Stomach (tissue), 9 donors: ENCODE data around the gene PLCH2. TPM values are rescaled to one million over a fixed set of nuclear protein-coding genes. Genes with fewer than 3 reads are reported as not detected.

Source experiments
- DNase-seq, 2 donors: peaks; one replicate each; pipeline versions ENCODE4 v3.0.0 to v3.0.0-alpha.2; 2013 to 2019
- H3K27ac ChIP-seq, 5 donors: fragments of 200-600 bp in 4 of 5; sonication (generic) in 4 of 5; one replicate each; pipeline ENCODE4 v1.5.1; 2013 to 2019; ENCODE audit warnings: mild to moderate bottlenecking in 1 of 5, moderate library complexity in 1 of 5
- H3K27me3 ChIP-seq, 3 donors: fragments of 200-600 bp; sonication (generic); one replicate each; pipeline ENCODE4 v1.5.1; 2017 to 2019; ENCODE audit warnings: mixed run types in 1 of 3
- H3K36me3 ChIP-seq, 4 donors: fragments of 200-600 bp; sonication (generic); 1 replicate in 3 of 4; 2 replicates in 1 of 4; pipeline ENCODE4 v1.5.1; 2016 to 2019
- H3K4me1 ChIP-seq, 4 donors: fragments of 200-600 bp; sonication (generic); one replicate each; pipeline ENCODE4 v1.5.1; 2016 to 2019
- H3K4me3 ChIP-seq, 4 donors: fragments of 200-600 bp; sonication (generic) in 3 of 4; one replicate each; pipeline ENCODE4 v1.5.1; 2016 to 2019; ENCODE audit warnings: mild to moderate bottlenecking in 1 of 4
- H3K9me3 ChIP-seq, 4 donors: fragments of 200-600 bp; sonication (generic); one replicate each; pipeline ENCODE4 v1.5.1; 2016 to 2019
- EP300 ChIP-seq: sonication (generic); formaldehyde crosslinking; IDR thresholded peaks from one replicate; pipeline ENCODE4 v1.6.1; 2017; ENCODE audit warnings: antibody characterized with exemption
- POLR2A ChIP-seq, 4 donors: fragments of 450-650 bp; IDR thresholded peaks; one replicate each; pipeline ENCODE4 v1.6.1; 2016; ENCODE audit warnings: antibody characterized with exemption in 4 of 4, control low read depth in 2 of 4, mild to moderate bottlenecking in 1 of 4, moderate library complexity in 1 of 4
- POLR2AphosphoS5 ChIP-seq, 3 donors: sonication (generic); formaldehyde crosslinking; IDR thresholded peaks; one replicate each; pipeline ENCODE4 v1.6.1; 2016; ENCODE audit warnings: antibody characterized with exemption in 3 of 3
- WGBS, 5 donors: extraction: QIAGEN DNeasy Blood & Tissue Kit in 3 of 5; methylation state at CpG; one replicate each; pipeline versions ENCODE4 v1.1.5 to v1.1.7; 2013 to 2018; 5-methylcytosine and 5-hydroxymethylcytosine counted together
- intact Hi-C: fragments of 100-400 bp; cut with DNase I; formaldehyde crosslinking; loops from one replicate; pipeline ENCODE4 v1.15.1; 2023; ENCODE audit warnings: low total_unique reads
- polyA plus RNA-seq, 3 donors: library from polyadenylated mRNA; stranded (reverse); fragments of 200-250 nt; gene quantifications; one replicate each; pipeline ENCODE4 v1.2.3, GENCODE V29; 2013
- total RNA-seq, 5 donors: library from RNA; depleted of rRNA; stranded (reverse); fragments of >200 nt; gene quantifications; one replicate each; pipeline versions ENCODE4 v1.1.0 to v1.2.3, GENCODE V29; 2014 to 2016
- TF ChIP-seq, protein P1 (sequence below), 7 experiments: fragments of 450-650 bp in 4 of 7; fragments of 200-600 bp in 3 of 7; sonication (generic) in 3 of 7; IDR thresholded peaks; one replicate each; pipeline ENCODE4 v1.5.1; 2016 to 2019; ENCODE audit warnings: antibody characterized with exemption in 7 of 7, control low read depth in 2 of 7, mild to moderate bottlenecking in 1 of 7
- donor health status: healthy with polysubstance abuse.
- donor health status: Bipolar disorder and iron deficiency.
- donor health status: healthy.

Gene PLCH2
- total and polyA plus RNA-seq, 8 donors, result 0.55 to 24.9 (median 1.0) TPM; not detected in 2

DNA sequence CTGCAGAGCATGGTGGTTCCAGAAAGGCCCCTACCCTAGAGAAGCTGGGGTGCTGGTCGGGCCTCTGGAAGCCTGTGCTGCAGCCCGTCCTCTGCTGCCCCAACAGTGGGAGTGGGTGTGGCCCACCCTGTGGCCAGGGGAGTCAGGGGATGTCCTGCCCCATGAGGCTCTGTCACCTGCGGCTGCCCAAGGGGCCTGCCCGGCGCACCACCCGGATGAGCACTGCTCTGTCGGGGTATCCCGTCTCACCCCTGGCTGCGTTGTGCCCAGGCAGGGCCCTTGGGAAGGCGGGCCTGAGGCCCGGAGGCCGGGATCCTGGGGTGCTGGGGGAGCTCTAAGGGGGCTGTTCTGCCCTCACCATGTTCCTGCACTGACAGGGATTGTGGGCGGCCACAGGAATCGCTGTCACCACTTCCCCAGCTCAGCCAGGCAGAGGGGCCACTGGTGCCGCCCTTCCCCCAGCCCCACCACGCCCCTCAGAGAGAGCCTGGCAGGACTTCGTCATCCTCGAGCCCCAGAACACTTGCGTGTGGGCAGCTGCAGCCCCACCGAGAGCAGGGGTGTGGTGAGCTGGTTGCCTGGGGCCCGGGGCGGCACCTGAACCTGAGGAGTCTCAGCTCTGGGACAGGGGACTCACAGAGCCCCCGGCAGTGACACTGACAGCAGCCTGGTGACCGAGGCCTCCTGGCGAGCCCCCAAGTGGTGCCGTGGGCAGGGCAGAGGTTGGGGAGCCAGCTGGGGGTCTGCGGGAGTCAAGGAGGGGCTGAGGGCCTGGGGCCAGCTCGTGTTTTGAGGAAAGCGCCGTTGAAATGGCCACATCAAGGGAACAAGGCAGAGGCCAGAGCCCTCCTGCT lies 30.1 kb downstream of the PLCH2 start:
- intact Hi-C loops, result no loop called here
- Histone ChIP-seq H3K27me3 (peaks cover 4 to 51% (median 51%) of the 10 kb centered on the region in 3 donors), H3K36me3 (peaks cover 32 to 42% (median 40%) of the 10 kb centered on the region in 4 donors), H3K4me3 (no peak overlapping the region), H3K27ac (no peak overlapping the region), H3K9me3 (no peaks in the 10 kb centered on the region), H3K4me1 (peaks cover 0 to 32% (median 4%) of the 10 kb centered on the region in 4 donors)
- TF ChIP-seq, protein P1, sequence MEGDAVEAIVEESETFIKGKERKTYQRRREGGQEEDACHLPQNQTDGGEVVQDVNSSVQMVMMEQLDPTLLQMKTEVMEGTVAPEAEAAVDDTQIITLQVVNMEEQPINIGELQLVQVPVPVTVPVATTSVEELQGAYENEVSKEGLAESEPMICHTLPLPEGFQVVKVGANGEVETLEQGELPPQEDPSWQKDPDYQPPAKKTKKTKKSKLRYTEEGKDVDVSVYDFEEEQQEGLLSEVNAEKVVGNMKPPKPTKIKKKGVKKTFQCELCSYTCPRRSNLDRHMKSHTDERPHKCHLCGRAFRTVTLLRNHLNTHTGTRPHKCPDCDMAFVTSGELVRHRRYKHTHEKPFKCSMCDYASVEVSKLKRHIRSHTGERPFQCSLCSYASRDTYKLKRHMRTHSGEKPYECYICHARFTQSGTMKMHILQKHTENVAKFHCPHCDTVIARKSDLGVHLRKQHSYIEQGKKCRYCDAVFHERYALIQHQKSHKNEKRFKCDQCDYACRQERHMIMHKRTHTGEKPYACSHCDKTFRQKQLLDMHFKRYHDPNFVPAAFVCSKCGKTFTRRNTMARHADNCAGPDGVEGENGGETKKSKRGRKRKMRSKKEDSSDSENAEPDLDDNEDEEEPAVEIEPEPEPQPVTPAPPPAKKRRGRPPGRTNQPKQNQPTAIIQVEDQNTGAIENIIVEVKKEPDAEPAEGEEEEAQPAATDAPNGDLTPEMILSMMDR (IDR thresholded peaks at IDR 0.05), result no peak
- TF ChIP-seq POLR2A (IDR thresholded peaks at IDR 0.05) (no peak), POLR2AphosphoS5 (IDR thresholded peaks at IDR 0.05) (no peak), EP300 (no peak)
- 48 to 62% (median 54%) methylated on average over 26 to 30 of the region's 30 CpGs for WGBS, 5 donors
- DNase-seq, result no peak

DNA sequence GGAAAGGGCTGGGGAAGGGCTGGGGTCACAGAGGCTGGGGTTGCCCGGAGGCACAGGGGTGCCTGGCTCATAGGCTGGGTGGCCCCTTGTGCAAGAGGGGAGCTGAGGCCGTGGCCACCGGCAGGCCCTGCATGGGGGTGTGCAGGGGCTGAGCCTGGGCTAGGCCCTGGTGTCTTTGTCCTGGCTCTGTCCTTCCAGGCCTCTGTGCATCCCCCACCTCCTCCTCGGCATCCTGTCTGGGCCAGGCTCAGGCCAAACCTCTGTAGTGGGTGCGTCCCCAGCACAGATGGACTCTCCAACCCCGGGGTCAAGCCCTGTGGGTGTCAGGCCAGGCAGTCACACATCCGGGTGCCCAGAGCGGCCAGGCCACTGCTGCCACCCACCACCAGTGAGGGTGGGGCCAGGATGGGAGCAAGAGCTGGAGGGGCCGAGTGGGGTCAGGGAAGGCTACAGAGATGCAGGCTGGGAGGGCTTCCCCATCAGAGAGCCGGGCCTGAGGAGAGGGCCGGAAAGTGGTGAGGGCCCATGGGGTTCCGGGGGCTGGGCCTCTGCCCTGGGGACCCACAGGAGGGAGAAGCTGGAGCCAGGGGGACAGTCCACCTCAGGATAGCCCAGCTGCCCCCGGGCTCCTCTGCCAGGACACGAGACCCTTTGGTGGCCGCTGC lies 30.9 kb downstream of the PLCH2 start:
- peaks cover 0 to 32% (median 4%) of the 10 kb centered on the region in 4 donors for H3K4me1 ChIP-seq
- no peak overlapping the region for H3K27ac ChIP-seq
- H3K9me3 ChIP-seq, result no peaks in the 10 kb centered on the region
- H3K36me3 ChIP-seq, result peaks cover 40 to 50% (median 48%) of the 10 kb centered on the region in 4 donors
- intact Hi-C loops, result no loop called here
- DNase-seq, result no peak
- TF ChIP-seq POLR2A (IDR thresholded peaks at IDR 0.05) (no peak), POLR2AphosphoS5 (IDR thresholded peaks at IDR 0.05) (no peak), EP300 (no peak)
- TF ChIP-seq, protein P1 (IDR thresholded peaks at IDR 0.05), result no peak
- 35 to 68% (median 55%) methylated on average over 5 to 15 of the region's 15 CpGs for WGBS, 5 donors
- peaks cover 4 to 43% (median 43%) of the 10 kb centered on the region in 3 donors for H3K27me3 ChIP-seq
- no peak overlapping the region for H3K4me3 ChIP-seq

DNA sequence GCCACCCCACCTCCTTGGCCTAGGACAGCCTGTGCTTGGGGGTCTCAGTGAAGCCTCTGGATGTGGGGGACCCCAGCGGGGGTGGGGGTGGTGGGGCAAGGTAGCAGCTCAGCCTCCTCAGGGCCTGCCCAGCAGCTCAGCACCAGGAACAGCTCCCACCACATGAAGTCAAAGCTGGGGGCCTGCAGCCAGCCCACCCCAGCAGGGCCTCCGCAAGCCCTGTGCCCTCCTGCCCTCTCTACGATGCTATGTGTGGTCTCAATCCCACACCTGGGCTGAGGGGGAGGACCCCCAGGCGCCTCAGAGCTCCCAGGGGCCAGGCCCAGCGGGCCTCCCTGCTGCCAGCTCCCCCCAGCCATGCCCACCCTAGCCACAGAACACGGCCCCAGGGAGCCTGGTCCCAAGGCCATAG lies 31.7 kb downstream of the PLCH2 start:
- TF ChIP-seq POLR2AphosphoS5 (IDR thresholded peaks at IDR 0.05), result no peak
- no peak for TF ChIP-seq POLR2A (IDR thresholded peaks at IDR 0.05)
- TF ChIP-seq, protein P1 (IDR thresholded peaks at IDR 0.05), result no peak
- TF ChIP-seq EP300, result no peak
- peaks cover 0 to 32% (median 4%) of the 10 kb centered on the region in 4 donors for H3K4me1 ChIP-seq
- H3K9me3 ChIP-seq, result no peaks in the 10 kb centered on the region
- DNase-seq, result no peak
- no peak overlapping the region for H3K4me3 ChIP-seq
- H3K27ac ChIP-seq, result no peak overlapping the region
- whole genome bisulfite sequencing, 5 donors, result 86 to 91% (median 90%) methylated on average over 6 of the region's 6 CpGs; no CpG with 5 or more reads in 1 of the 5 donors
- H3K27me3 ChIP-seq, result peaks cover 4 to 36% (median 36%) of the 10 kb centered on the region in 3 donors
- intact Hi-C loops, result no loop called here
- peaks cover 47 to 57% (median 55%) of the 10 kb centered on the region in 4 donors for H3K36me3 ChIP-seq

DNA sequence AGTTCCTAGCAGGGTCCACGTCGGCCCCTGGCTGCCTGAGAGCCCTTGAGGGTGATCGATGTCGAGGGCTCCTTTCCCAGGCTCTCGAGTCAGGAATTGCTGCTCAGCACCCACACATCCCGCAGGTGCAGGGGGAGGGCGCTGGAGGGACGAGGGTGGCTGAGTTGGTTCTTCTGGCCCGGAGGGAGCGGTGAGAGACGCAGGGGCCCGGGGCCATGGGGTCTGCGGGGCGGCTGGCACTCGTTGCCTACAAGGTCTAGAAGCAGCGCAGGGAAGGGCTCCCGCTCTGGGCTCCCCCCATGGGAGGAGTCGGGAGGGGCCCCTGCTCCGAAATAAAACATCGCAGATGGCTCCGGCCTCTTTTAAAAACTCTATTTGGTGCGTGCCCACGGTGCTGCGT lies 32.1 kb downstream of the PLCH2 start:
- Histone ChIP-seq H3K27me3 (peaks cover 4 to 33% (median 32%) of the 10 kb centered on the region in 3 donors), H3K36me3 (peaks cover 51 to 62% (median 59%) of the 10 kb centered on the region in 4 donors), H3K9me3 (no peaks in the 10 kb centered on the region), H3K27ac (no peak overlapping the region), H3K4me1 (peaks cover 0 to 32% (median 4%) of the 10 kb centered on the region in 4 donors), H3K4me3 (no peak overlapping the region)
- WGBS, 5 donors, result 84 to 89% (median 87%) methylated on average over 9 to 24 of the region's 24 CpGs
- intact Hi-C loops, result no loop called here
- TF ChIP-seq POLR2AphosphoS5 (IDR thresholded peaks at IDR 0.05) (no peak), POLR2A (IDR thresholded peaks at IDR 0.05) (no peak), EP300 (no peak)
- TF ChIP-seq, protein P1 (IDR thresholded peaks at IDR 0.05), result no peak
- DNase-seq, result no peak
